Effector memory CD4-positive, alpha-beta T cell (primary cell): ENCODE measurements around the gene FAM156A.
"Not testable (repeated sequence)": the region's sequence is repeated elsewhere in the genome, so short reads cannot be mapped to it uniquely, and the experiment has no call there.

Experiments
- DNase-seq, 3 donors: peaks; one replicate each; pipeline ENCODE4 v3.0.0-alpha.2; 2020
- H3K27ac ChIP-seq: 2 replicates; pipeline ENCODE4 v1.7.0; 2013; ENCODE audit warnings: mild to moderate bottlenecking, low read length, moderate library complexity; ENCODE audit not compliant: insufficient read depth, poor library complexity, severe bottlenecking
- H3K27me3 ChIP-seq: replicated peaks from 2 replicates; pipeline ENCODE4 v1.7.0; 2013; ENCODE audit warnings: mild to moderate bottlenecking, low read length; ENCODE audit not compliant: insufficient read depth, control insufficient read depth, poor library complexity, severe bottlenecking
- H3K36me3 ChIP-seq: 2 replicates; pipeline ENCODE4 v1.7.0; 2013; ENCODE audit warnings: mild to moderate bottlenecking, low read length, moderate library complexity; ENCODE audit not compliant: control insufficient read depth, insufficient read depth
- H3K4me1 ChIP-seq: 2 replicates; pipeline ENCODE4 v1.7.0; 2013; ENCODE audit warnings: low read length, mild to moderate bottlenecking; ENCODE audit not compliant: control insufficient read depth, insufficient read depth, poor library complexity, severe bottlenecking
- H3K4me3 ChIP-seq: 2 replicates; pipeline ENCODE4 v1.7.0; 2013; ENCODE audit warnings: low read length, low read depth, mild to moderate bottlenecking; ENCODE audit not compliant: insufficient read depth, poor library complexity, severe bottlenecking
- H3K9me3 ChIP-seq: 2 replicates; pipeline ENCODE4 v1.7.0; 2013; ENCODE audit warnings: mild to moderate bottlenecking, low read length, moderate library complexity; ENCODE audit not compliant: control insufficient read depth

Gene FAM156A

DNA sequence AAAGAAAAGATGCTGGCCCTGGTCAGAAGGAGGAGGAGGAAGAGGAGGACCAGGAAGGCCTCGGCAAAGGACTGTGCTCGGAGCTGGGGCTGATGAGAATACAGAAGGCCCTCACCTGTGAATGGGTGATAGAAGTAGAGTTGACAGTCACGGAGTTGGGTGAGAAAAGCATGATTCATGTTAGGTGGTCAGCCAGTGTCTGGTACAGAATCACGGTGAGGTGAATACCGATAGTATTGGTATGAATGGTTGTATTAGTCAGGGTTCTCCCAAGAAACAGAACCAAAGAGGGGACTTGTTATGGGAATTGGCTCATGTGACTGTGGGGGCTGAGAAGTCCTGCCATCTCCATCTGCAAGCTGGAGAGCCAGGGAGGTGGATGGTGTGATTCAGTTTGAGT is 32.5 kb upstream of the FAM156A start:
- Histone ChIP-seq H3K36me3 (no peaks in the 10 kb centered on the region), H3K27ac (no peak overlapping the region), H3K9me3 (no peaks in the 10 kb centered on the region), H3K27me3 (no peaks in the 10 kb centered on the region), H3K4me3 (no peak overlapping the region), H3K4me1 (no peaks in the 10 kb centered on the region)
- DNase-seq = no peak

DNA sequence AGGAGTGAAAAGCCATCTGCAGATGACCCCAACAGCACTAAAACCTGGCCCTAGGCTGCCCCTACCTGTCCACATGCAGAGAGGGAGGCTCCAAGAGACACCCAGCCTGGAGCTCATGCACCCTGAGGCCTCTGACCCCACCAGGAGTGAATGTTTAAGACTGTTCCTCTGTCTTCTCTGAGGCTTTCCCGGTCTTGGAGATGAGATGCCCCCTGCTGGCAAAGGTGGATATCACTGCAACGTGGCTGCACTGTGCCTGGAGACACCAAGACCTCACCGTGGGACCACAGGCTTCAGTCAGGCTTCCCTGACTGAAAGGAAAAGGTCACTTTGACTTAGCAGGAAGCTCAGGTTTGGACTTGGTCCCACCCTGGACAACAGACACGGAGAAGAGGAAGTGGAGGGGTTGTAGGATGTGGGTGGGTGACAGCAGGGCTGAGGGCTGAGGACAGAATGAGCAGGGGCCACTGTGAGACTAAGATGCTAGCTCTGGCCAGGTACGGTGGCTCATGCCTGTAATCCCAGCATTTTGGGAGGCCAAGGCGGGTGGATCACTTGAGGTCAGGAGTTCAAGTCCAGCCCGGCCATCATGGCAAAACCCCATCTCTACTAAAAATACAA is 31.8 kb upstream of the FAM156A start:
- not testable (repeated sequence) for H3K27ac ChIP-seq, H3K4me1 ChIP-seq, H3K36me3 ChIP-seq, H3K4me3 ChIP-seq, H3K27me3 ChIP-seq, H3K9me3 ChIP-seq
- DNase-seq = peak; percentile 8 to 29 (median 24)

DNA sequence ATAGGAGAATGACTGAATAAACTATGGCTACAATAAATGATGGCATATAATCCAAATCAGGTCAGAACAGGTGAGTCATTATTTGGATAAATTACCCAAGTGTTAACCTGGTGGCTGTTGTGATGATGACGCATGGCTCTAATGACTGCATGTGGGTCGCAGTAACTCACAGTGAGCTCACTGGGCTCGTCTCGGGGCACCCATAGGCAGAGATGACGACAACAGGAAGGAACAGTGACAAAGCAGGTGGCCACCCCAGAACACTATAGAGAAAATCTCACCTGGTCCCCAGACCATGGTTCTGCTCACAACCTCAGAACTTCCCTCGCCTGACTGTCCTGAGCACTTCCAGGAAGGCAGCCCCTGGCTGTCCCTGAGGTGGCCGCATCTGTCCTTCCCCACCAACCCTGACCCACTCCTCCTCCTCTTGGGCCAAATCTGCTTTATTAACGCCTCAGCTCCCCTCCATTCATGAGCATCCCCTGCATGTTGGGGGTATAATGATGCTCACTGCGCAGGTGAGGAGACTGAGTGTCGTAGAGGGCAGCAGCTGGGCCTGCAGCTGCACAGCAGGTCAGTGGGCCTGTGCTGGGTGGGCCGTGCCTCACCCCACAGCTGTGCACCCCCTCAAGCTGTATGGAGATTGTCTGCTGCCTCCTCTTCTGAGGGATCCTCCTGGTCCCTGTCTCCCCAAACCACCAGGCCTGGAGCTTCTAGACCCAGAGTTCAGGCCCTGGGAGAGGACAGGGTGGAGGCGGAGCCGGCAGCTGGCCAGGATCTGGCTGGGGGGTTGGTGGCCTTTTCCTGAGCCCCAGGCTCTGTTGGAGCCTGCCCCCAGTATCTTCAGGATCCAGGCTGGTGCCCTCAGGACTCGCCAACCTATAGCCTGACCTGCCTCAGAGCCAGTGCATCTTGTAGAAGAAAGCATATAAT is 30.9 kb upstream of the FAM156A start:
- no peaks in the 10 kb centered on the region for H3K27me3 ChIP-seq
- H3K4me1 ChIP-seq = no peaks in the 10 kb centered on the region
- DNase-seq = no peak
- H3K9me3 ChIP-seq = no peaks in the 10 kb centered on the region
- H3K4me3 ChIP-seq = no peak overlapping the region
- H3K36me3 ChIP-seq = no peaks in the 10 kb centered on the region
- no peak overlapping the region for H3K27ac ChIP-seq

DNA sequence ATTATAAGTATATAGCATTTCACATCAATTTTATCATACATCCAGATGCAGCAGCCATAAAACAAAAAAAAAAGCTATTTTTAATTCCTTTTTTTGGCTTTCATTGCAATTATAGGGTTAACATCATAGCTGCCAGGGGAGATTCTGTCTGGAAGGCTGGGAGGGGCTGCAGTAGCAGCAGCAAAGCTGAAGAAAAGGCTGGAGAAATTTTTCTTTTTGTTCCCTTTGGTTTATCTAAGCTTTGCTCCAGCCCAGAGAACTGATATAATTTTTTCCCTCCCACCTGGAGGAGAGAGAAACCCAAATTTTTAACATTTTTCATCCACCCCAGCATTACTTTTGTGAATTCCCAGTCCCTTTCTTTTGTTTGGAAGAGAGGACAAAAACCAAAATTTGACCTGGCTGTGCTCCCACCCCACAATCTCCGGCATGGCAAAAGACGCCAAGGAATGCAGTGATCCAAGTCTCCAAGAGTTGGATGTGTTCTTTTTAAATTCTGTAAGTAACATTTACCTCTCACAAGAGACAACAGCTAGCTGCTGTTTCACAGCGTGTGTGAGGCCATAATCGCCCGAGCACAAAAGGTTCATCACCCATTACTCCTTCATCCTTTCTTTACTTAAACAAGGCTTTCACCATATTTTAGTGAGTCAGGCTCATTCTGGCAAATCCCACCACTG is 25.1 kb upstream of the FAM156A start:
- H3K27ac ChIP-seq = no peak overlapping the region

DNA sequence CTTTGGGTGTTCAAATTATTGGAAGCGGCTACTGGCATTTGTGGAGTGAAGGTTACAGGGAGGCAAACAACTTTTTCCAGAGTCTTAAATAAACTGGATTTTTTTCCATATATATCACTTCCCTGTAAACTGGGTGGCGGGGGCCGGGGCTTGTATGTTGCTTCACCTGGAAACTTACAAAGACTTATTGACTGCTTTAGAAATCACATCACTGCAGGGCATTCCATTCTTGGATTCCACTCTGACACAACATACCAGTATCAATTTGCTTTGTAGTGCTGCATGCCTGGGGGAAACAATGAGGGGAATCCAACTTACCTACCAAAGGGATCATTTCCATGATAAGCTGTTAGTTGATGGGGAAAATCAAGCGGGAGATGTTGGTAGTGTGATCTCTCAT is 21.7 kb upstream of the FAM156A start:
- H3K27me3 ChIP-seq = no peaks in the 10 kb centered on the region
- no peaks in the 10 kb centered on the region for H3K9me3 ChIP-seq
- no peak for DNase-seq
- no peaks in the 10 kb centered on the region for H3K36me3 ChIP-seq
- H3K27ac ChIP-seq = no peak overlapping the region
- no peak overlapping the region for H3K4me3 ChIP-seq
- no peaks in the 10 kb centered on the region for H3K4me1 ChIP-seq

More for the DNA sequence above, 25.1 kb upstream of the FAM156A start:
- no peaks in the 10 kb centered on the region for H3K4me1 ChIP-seq
- no peaks in the 10 kb centered on the region for H3K36me3 ChIP-seq
- no peak overlapping the region for H3K4me3 ChIP-seq
- no peaks in the 10 kb centered on the region for H3K9me3 ChIP-seq
- DNase-seq = no peak
- no peaks in the 10 kb centered on the region for H3K27me3 ChIP-seq

DNA sequence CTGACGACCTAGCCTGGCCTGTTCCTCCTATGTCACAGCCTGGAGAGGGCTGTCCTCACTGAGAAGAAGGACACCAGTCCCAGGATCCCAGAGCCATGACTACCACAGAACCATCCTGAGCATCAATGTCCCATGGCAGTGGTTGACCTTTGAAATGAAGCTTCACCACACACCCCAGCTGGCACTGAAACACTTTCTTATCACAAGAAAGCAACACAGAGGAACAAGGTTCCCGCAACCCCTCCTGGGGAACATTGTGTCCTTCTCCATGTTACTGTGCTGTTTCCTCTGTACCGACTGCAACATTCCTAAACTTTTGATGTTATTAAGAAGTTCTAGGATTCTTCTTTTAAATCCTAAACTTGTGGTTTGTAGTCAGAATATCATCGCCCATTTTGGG is 21.2 kb upstream of the FAM156A start:
- H3K27me3 ChIP-seq = no peaks in the 10 kb centered on the region
- no peaks in the 10 kb centered on the region for H3K9me3 ChIP-seq
- DNase-seq = no peak
- H3K4me1 ChIP-seq = no peaks in the 10 kb centered on the region
- H3K36me3 ChIP-seq = no peaks in the 10 kb centered on the region
- H3K27ac ChIP-seq = no peak overlapping the region
- H3K4me3 ChIP-seq = no peak overlapping the region

DNA sequence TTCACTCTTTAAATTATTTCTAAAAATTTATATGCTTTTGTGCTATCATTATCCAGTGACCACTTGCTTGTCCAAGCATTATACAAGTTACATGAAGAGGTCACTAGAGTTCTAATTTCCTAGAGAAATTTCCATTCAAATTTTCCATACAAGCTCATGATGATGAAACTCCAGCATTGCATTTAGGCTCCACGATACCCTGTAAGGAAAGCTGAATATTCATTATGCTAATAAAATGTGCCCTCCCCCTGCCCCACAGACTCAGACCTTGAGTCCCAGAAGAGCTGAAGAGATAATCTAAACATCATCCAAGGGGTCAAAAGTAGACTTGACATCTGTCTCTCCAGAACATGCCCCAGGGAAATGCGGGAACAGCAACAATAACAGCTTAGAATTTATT is 19.6 kb upstream of the FAM156A start:
- Histone ChIP-seq H3K27ac (no peak overlapping the region), H3K36me3 (no peaks in the 10 kb centered on the region), H3K27me3 (no peaks in the 10 kb centered on the region), H3K9me3 (no peaks in the 10 kb centered on the region), H3K4me3 (no peak overlapping the region), H3K4me1 (no peaks in the 10 kb centered on the region)
- no peak for DNase-seq

DNA sequence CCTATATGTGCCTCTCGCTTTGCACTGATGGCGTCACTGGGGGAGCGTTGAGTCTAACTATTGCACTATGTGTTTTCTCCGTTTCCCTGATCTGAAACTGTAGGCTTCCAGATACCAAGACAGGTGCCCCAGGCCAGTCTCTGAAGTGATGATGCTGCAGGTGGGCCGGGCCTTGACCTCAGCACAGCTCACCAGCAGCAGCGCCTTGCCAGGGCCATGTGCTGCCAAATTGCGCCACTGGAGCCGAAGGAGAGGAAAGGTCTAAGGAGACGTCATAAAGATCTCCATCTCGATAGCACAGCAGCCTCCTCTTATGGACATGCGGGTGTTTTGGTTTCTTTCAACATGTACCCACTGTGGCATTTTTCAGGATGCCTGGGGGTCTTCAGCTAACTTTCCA is 17.3 kb upstream of the FAM156A start:
- not testable (repeated sequence) for H3K27me3 ChIP-seq, H3K9me3 ChIP-seq, H3K4me3 ChIP-seq, H3K4me1 ChIP-seq, DNase-seq, H3K27ac ChIP-seq, H3K36me3 ChIP-seq

DNA sequence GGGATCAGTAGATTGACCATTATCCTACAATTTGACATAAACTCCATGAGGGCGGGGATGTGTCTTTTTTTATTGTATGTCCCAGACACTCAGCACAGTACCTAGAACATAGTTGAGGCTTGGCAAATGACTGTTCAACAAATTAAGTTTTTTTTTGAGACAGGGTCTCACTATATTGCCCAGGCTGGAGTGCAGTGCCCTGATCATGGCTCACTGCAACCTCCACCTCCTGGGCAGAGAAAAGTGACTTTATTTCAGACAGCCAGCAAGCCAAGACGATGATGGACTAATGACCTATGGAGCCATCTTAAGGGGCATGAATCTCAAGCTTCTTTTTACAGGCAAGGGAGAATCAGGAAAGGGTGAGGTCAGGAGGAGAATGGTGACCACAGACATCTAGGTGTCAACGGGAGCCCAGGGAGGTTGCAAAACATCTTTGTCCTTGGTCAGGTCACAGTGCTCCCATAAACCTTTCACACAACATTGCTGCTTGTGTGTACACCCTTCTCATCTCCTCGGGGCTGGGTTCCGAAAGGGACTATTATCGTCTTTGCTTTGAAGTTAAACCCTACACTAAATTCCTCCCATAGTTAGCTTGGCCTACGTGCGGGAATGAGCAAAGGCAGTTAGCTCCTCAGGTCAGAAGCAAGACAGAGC is 16.1 kb upstream of the FAM156A start:
- H3K4me3 ChIP-seq, DNase-seq, H3K9me3 ChIP-seq, H3K27ac ChIP-seq, H3K36me3 ChIP-seq, H3K27me3 ChIP-seq, H3K4me1 ChIP-seq: not testable (repeated sequence)
